ENCODE measurements around the gene NMNAT1.
A peak's percentile ranks its signal among the peaks of the same experiment; 100 is the strongest.

The NMNAT1 gene

GRCh38 chr1:9942939-9943788 is at the start of gene NMNAT1, which contains the start of gene LZIC:
Gene NMNAT1, plus strand, starts transcription at chr1:9943475. Its CDS starts 28,599 bp downstream, at chr1:9972074.
Gene LZIC, minus strand, starts transcription at chr1:9943391. Its CDS starts 6,772 bp downstream, at chr1:9936619.
- Histone ChIP-seq H3K9me3 (replicated peaks in 1 of 11) (no peaks in the 10 kb centered on the region), H3K4me1 (peaks cover 8 to 20% (median 17%) of the 10 kb centered on the region in 10 experiments; a peak in 16 of 20 replicates), H3K27ac (peak within 1 kb of the TSS; percentile 86 to 97 (median 92)), H3K4me3 (peak within 1 kb of the TSS; percentile 73 to 98 (median 82)), H3K36me3 (peaks cover 0 to 47% (median 20%) of the 10 kb centered on the region in 11 experiments; a peak in 19 of 22 replicates), H3K9ac (peak within 1 kb of the TSS; percentile 89 to 99 (median 96)), H3K27me3 (no peaks in the 10 kb centered on the region), H3K4me2 (peak within 1 kb of the TSS; percentile 75 to 92 (median 87)), H4K20me1 (no peaks in the 10 kb centered on the region)
- no peak for TF ChIP-seq Cebpa-rat (IDR thresholded peaks at IDR 0.05)

- H3K9me3 ChIP-seq (replicated peaks in 1 of 11): no peaks in the 10 kb centered on the region
- H3K4me2 ChIP-seq: peak overlapping the region; percentile 80 to 98 (median 87)
- TF ChIP-seq Cebpa-rat (IDR thresholded peaks at IDR 0.05): no peak
- H3K4me1 ChIP-seq: peaks cover 54 to 70% (median 60%) of the 10 kb centered on the region in 10 experiments
- no peaks in the 10 kb centered on the region for H3K36me3 ChIP-seq
- peaks cover 0 to 3% (median 0%) of the 10 kb centered on the region in 11 experiments; a peak in 1 of 22 replicates for H3K27me3 ChIP-seq
- peak overlapping the region in 7 of 11 experiments; percentile 13 to 72 (median 48); a peak in 8 of 22 replicates for H3K27ac ChIP-seq
- peak overlapping the region in 5 of 11 experiments; percentile 10 to 62 (median 49); a peak in 1 of 22 replicates for H3K9ac ChIP-seq
- peaks cover 0 to 16% (median 3%) of the 10 kb centered on the region in 11 experiments; a peak in 1 of 22 replicates for H4K20me1 ChIP-seq
- peak overlapping the region in 1 of 10 experiments; percentile 29; a peak in 1 of 20 replicates for H3K4me3 ChIP-seq
Observed at GRCh38 chr1:9894115-9894514, 49.2 kb upstream of the NMNAT1 start.

GRCh38 chr1:9900142-9901043 is 42.9 kb upstream of the NMNAT1 start:
- Histone ChIP-seq H4K20me1 (peaks cover 0 to 9% (median 0%) of the 10 kb centered on the region in 11 experiments; a peak in 3 of 22 replicates), H3K9me3 (replicated peaks in 1 of 11) (no peaks in the 10 kb centered on the region), H3K36me3 (no peaks in the 10 kb centered on the region), H3K9ac (peak overlapping the region; percentile 6 to 69 (median 59); a peak in 20 of 22 replicates), H3K4me3 (peak overlapping the region in 8 of 10 experiments; percentile 24 to 63 (median 37); a peak in 13 of 20 replicates), H3K4me1 (peaks cover 16 to 47% (median 37%) of the 10 kb centered on the region in 10 experiments), H3K27me3 (no peaks in the 10 kb centered on the region), H3K27ac (peak overlapping the region in 10 of 11 experiments; percentile 9 to 74 (median 56); a peak in 18 of 22 replicates), H3K4me2 (peak overlapping the region; percentile 60 to 91 (median 79))
- no peak for TF ChIP-seq Cebpa-rat (IDR thresholded peaks at IDR 0.05)

GRCh38 chr1:9901148-9902059 is 41.9 kb upstream of the NMNAT1 start:
- Histone ChIP-seq H3K27ac (peak overlapping the region in 9 of 11 experiments; percentile 27 to 74 (median 57); a peak in 13 of 22 replicates), H3K4me3 (peak overlapping the region in 3 of 10 experiments; percentile 31 to 63 (median 42); a peak in 6 of 20 replicates), H3K9me3 (replicated peaks in 1 of 11) (no peaks in the 10 kb centered on the region), H4K20me1 (peaks cover 0 to 10% (median 0%) of the 10 kb centered on the region in 11 experiments; a peak in 4 of 22 replicates), H3K4me1 (peaks cover 16 to 54% (median 38%) of the 10 kb centered on the region in 10 experiments), H3K9ac (peak overlapping the region in 9 of 11 experiments; percentile 43 to 69 (median 64); a peak in 14 of 22 replicates), H3K36me3 (no peaks in the 10 kb centered on the region), H3K4me2 (peak overlapping the region; percentile 60 to 91 (median 79)), H3K27me3 (no peaks in the 10 kb centered on the region)
- TF ChIP-seq Cebpa-rat (IDR thresholded peaks at IDR 0.05): no peak

- Histone ChIP-seq H3K36me3 (no peaks in the 10 kb centered on the region), H4K20me1 (peaks cover 0 to 10% (median 0%) of the 10 kb centered on the region in 11 experiments; a peak in 4 of 22 replicates), H3K4me1 (peaks cover 16 to 55% (median 38%) of the 10 kb centered on the region in 10 experiments), H3K9me3 (replicated peaks in 1 of 11) (no peaks in the 10 kb centered on the region), H3K4me3 (no peak overlapping the region), H3K9ac (0 out of 22 replicates have a peak overlapping the region, but pooled peaks of 1 of the 11 experiments have one; percentile 5), H3K4me2 (peak overlapping the region in 4 of 11 experiments; percentile 75 to 91 (median 82); a peak in 2 of 22 replicates), H3K27me3 (no peaks in the 10 kb centered on the region), H3K27ac (no peak overlapping the region)
- TF ChIP-seq Cebpa-rat (IDR thresholded peaks at IDR 0.05): no peak
Observed at GRCh38 chr1:9902060-9902452, 41.2 kb upstream of the NMNAT1 start.

GRCh38 chr1:9903801-9904527 is 39.3 kb upstream of the NMNAT1 start:
- no peak overlapping the region for H3K9ac ChIP-seq
- H3K9me3 ChIP-seq (replicated peaks in 1 of 11): no peaks in the 10 kb centered on the region
- no peak overlapping the region for H3K4me2 ChIP-seq
- H3K27me3 ChIP-seq: no peaks in the 10 kb centered on the region
- H3K4me3 ChIP-seq: no peak overlapping the region
- H4K20me1 ChIP-seq: peaks cover 0 to 10% (median 0%) of the 10 kb centered on the region in 11 experiments; a peak in 5 of 22 replicates
- peaks cover 22 to 62% (median 43%) of the 10 kb centered on the region in 10 experiments for H3K4me1 ChIP-seq
- TF ChIP-seq Cebpa-rat (IDR thresholded peaks at IDR 0.05): no peak
- H3K36me3 ChIP-seq: no peaks in the 10 kb centered on the region
- H3K27ac ChIP-seq: no peak overlapping the region

- TF ChIP-seq Cebpa-rat (IDR thresholded peaks at IDR 0.05): no peak
- no peaks in the 10 kb centered on the region for H3K9me3 ChIP-seq (replicated peaks in 1 of 11)
- H3K27me3 ChIP-seq: no peaks in the 10 kb centered on the region
- peaks cover 0 to 16% (median 0%) of the 10 kb centered on the region in 11 experiments; a peak in 5 of 22 replicates for H4K20me1 ChIP-seq
- peaks cover 28 to 63% (median 47%) of the 10 kb centered on the region in 10 experiments for H3K4me1 ChIP-seq
- H3K27ac ChIP-seq: no peak overlapping the region
- no peak overlapping the region for H3K4me3 ChIP-seq
- H3K9ac ChIP-seq: no peak overlapping the region
- peak overlapping the region in 6 of 11 experiments; percentile 5 to 61 (median 35); a peak in 10 of 22 replicates for H3K4me2 ChIP-seq
- no peaks in the 10 kb centered on the region for H3K36me3 ChIP-seq
Observed at GRCh38 chr1:9904596-9904995, 38.7 kb upstream of the NMNAT1 start.

Data from BLaER1 treated with 17β-estradiol and CSF1 and Interleukin-3, amounts not matched to agents 10 nM and 100 nM (cell line).